Endothelial cell of umbilical vein (primary cell): Measurements from ENCODE around the gene TSPAN13.

ENCODE experiments used
- CTCF ChIP-seq, 2 donors: IDR thresholded peaks; 1 replicate in 1 of 2; 2 replicates in 1 of 2; pipeline ENCODE4 v1.5.1; 2011; ENCODE audit warnings: low read length in 2 of 2, mild to moderate bottlenecking in 2 of 2, moderate library complexity in 2 of 2, control low read depth in 1 of 2, inconsistent platforms in 1 of 2, low read depth in 1 of 2; ENCODE audit not compliant: insufficient read depth in 1 of 2; ENCODE audit errors: extremely low read depth in 1 of 2
- MAX ChIP-seq: IDR thresholded peaks from 2 replicates; pipeline ENCODE4 v1.6.1; 2011; ENCODE audit not compliant: insufficient read depth, insufficient read length
- POLR2A ChIP-seq: IDR thresholded peaks from 2 replicates; pipeline ENCODE4 v1.6.1; 2012; ENCODE audit warnings: low read depth, mild to moderate bottlenecking, control low read depth, low read length
- POLR2AphosphoS5 ChIP-seq: IDR thresholded peaks from 2 replicates; pipeline ENCODE4 v1.6.1; 2012; ENCODE audit warnings: low read depth, mild to moderate bottlenecking, control low read depth, low read length, moderate library complexity; ENCODE audit not compliant: insufficient read depth

GRCh38 chr7:16778476-16778875 is 24.9 kb downstream of the TSPAN13 start:
- TF ChIP-seq CTCF (IDR thresholded peaks at IDR 0.05; ENCODE audit: extremely low read depth in 1 of 2, insufficient read depth in 1 of 2, low read depth in 1 of 2, low read length in 2 of 2) (no peak), POLR2A (no peak), MAX (no peak), POLR2AphosphoS5 (no peak)
